Endothelial cell (in vitro differentiated cells): Measurements from ENCODE around the gene MCM10. TPM values are rescaled to one million over a fixed set of nuclear protein-coding genes. Genes with fewer than 3 reads are reported as not detected.

ENCODE experiments used
- DNase-seq: peaks from one replicate; pipeline ENCODE4 v3.0.0; 2021; ENCODE audit warnings: low spot score
- H3K27ac Mint-ChIP-seq: one replicate; pipeline ENCODE4 v1.8.0; 2021; ENCODE audit warnings: mixed read lengths, inconsistent platforms; ENCODE audit not compliant: unreplicated experiment
- H3K27me3 Mint-ChIP-seq: one replicate; pipeline ENCODE4 v1.8.0; 2021; ENCODE audit warnings: mild to moderate bottlenecking, moderate library complexity, mixed read lengths, inconsistent platforms; ENCODE audit not compliant: unreplicated experiment
- H3K36me3 Mint-ChIP-seq: one replicate; pipeline ENCODE4 v1.8.0; 2021; ENCODE audit warnings: mild to moderate bottlenecking, low read depth, mixed read lengths, inconsistent platforms; ENCODE audit not compliant: unreplicated experiment
- H3K4me1 Mint-ChIP-seq: one replicate; pipeline ENCODE4 v1.8.0; 2021; ENCODE audit warnings: mild to moderate bottlenecking, mixed read lengths, inconsistent platforms; ENCODE audit not compliant: unreplicated experiment
- H3K4me3 Mint-ChIP-seq: one replicate; pipeline ENCODE4 v1.8.0; 2021; ENCODE audit warnings: mild to moderate bottlenecking, mixed read lengths, inconsistent platforms; ENCODE audit not compliant: unreplicated experiment
- H3K9me3 Mint-ChIP-seq: one replicate; pipeline ENCODE4 v1.8.0; 2021; ENCODE audit warnings: mixed read lengths, inconsistent platforms; ENCODE audit not compliant: unreplicated experiment
- total RNA-seq: library from RNA; stranded (reverse); fragmentation: NEBNext Ultra II Directional; extraction: Animal tissue kit (Norgen Biotek cat#: 25700); gene quantifications from one replicate; pipeline ENCODE4 v1.2.1, GENCODE V29; 2021; ENCODE audit not compliant: unreplicated experiment
- TF ChIP-seq, protein P1 (sequence below): fragments of 200-600 bp; sonication (generic); IDR thresholded peaks from one replicate; pipeline ENCODE4 v1.5.0; 2021; ENCODE audit warnings: antibody characterized with exemption; ENCODE audit not compliant: unreplicated experiment

Gene MCM10
- total RNA-seq, 1 donor from 2014 or later: 7.0 TPM

DNA sequence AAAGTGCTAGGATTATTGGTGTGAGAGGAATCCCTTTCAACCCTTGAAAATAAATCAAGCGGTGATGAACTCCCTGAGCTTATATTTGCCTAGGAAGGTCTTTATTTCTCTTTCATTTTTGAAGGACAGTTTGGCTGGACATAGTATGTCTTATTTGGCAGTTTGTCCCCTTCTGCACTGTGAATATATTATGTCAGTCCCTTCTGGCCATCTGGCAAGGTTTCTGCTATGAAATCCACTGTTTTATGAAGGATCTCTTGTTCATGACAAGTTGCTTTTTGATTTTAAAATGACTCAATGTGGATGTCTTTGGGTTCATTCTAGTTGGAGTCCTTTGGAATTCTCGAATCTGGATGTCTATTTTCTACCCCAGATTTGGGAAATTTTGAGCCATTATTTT, 21.7 kb upstream of the MCM10 start:
- no peak for DNase-seq
- no peak overlapping the region for H3K27ac Mint-ChIP-seq
- H3K4me1 Mint-ChIP-seq: no peaks in the 10 kb centered on the region
- H3K27me3 Mint-ChIP-seq: no peaks in the 10 kb centered on the region
- TF ChIP-seq, protein P1, sequence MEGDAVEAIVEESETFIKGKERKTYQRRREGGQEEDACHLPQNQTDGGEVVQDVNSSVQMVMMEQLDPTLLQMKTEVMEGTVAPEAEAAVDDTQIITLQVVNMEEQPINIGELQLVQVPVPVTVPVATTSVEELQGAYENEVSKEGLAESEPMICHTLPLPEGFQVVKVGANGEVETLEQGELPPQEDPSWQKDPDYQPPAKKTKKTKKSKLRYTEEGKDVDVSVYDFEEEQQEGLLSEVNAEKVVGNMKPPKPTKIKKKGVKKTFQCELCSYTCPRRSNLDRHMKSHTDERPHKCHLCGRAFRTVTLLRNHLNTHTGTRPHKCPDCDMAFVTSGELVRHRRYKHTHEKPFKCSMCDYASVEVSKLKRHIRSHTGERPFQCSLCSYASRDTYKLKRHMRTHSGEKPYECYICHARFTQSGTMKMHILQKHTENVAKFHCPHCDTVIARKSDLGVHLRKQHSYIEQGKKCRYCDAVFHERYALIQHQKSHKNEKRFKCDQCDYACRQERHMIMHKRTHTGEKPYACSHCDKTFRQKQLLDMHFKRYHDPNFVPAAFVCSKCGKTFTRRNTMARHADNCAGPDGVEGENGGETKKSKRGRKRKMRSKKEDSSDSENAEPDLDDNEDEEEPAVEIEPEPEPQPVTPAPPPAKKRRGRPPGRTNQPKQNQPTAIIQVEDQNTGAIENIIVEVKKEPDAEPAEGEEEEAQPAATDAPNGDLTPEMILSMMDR: no peak
- no peaks in the 10 kb centered on the region for H3K9me3 Mint-ChIP-seq
- no peak overlapping the region for H3K4me3 Mint-ChIP-seq
- peaks cover 9% of the 10 kb centered on the region for H3K36me3 Mint-ChIP-seq

DNA sequence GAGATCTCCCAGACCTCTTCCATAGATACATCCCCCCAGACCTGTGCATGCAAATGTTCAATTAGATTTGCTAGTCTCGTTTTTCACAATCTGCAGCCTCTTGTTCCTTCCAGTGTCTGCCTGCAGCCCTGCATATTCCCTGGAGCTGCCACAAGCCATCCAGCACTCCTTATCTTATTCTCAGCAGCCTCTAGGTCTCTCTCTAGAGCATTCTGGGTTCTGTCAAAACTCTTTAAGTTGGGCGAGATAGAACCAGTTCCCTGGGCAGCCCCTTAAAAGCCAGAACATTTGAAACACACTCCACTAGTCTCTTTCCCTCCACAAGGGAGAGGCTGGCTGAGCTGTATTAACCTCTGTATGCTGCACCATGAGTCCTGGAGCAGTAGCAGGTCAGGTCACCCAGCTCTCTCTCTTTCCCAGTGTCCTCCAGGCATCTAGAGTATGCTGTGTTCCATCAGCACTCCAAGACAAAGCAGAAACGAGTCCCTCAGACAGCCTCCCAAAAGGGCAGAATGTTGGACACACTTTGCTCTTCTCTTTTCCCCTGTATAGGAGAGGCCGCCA, 20.6 kb upstream of the MCM10 start:
- Mint-ChIP-seq H3K27ac (no peak overlapping the region), H3K27me3 (no peaks in the 10 kb centered on the region), H3K36me3 (peaks cover 5% of the 10 kb centered on the region), H3K4me1 (no peaks in the 10 kb centered on the region), H3K9me3 (no peaks in the 10 kb centered on the region), H3K4me3 (no peak overlapping the region)
- no peak for DNase-seq
- TF ChIP-seq, protein P1: no peak

DNA sequence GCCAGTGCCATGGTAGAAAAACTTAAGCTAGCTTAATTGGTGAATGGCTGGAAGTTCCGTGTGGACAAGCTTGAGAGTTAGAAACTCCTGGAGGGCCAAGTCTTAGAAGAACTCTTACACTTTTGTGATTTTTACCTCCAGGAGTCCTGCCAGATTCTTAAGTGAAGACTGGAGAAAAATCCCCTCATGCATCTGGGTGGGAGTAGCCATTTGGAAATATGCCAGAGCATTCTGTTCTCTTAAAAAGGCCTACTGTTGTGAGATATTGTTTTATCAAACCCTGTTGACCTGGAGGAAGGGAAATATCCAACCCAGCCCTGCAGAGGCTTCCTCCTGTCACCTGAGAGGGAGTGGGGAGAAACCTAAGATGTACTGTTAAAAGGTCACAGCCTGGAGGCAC, 17.6 kb upstream of the MCM10 start:
- Mint-ChIP-seq H3K4me3 (no peak overlapping the region), H3K36me3 (no peaks in the 10 kb centered on the region), H3K27me3 (no peaks in the 10 kb centered on the region)

DNA sequence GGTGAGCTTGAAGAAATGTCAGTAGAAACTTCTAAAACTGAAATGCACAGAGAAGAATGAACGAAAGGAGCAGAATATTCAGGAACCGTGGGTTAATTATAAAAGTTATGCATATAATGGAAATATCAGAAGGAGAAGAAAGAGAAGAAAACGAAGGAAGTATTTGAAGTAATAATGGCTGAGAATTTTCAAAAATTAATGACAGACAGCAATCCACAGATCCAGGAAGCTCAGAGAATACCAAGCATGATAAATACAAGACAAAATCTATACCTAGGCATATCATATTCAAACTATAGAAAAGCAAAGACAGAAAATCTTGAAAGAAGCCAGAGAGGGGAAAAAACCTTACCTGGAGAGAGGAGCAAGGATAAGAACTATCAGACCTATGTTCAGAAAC, 16.5 kb upstream of the MCM10 start:
- H3K4me3 Mint-ChIP-seq: no peak overlapping the region
- H3K9me3 Mint-ChIP-seq: no peaks in the 10 kb centered on the region
- no peaks in the 10 kb centered on the region for H3K36me3 Mint-ChIP-seq
- H3K27me3 Mint-ChIP-seq: no peaks in the 10 kb centered on the region
- TF ChIP-seq, protein P1: no peak
- H3K27ac Mint-ChIP-seq: no peak overlapping the region
- H3K4me1 Mint-ChIP-seq: no peaks in the 10 kb centered on the region
- DNase-seq: no peak

More for the DNA sequence above, 17.6 kb upstream of the MCM10 start:
- no peak for DNase-seq
- Mint-ChIP-seq H3K27ac (no peak overlapping the region), H3K4me1 (no peaks in the 10 kb centered on the region), H3K9me3 (no peaks in the 10 kb centered on the region)
- TF ChIP-seq, protein P1: no peak

DNA sequence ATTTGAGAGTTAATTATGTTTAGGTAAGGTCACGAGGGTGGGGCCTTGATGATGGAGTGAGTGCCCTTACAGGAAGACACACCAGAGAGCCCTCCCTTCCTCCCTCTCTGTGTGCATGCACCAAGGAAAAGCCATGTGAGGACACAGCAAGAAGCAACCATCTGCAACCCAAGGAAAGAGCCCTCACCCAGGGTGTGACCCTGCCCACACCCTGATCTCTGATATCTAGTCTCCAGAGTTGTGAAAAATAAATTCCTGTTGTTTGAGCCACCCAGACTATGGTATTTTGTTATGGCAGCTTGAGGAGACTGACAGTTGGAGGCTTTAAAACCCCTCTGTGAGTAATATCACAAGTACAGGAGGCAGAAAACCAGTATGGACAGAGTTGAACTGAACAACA, 15.0 kb upstream of the MCM10 start:
- TF ChIP-seq, protein P1: no peak
- no peaks in the 10 kb centered on the region for H3K9me3 Mint-ChIP-seq
- no peaks in the 10 kb centered on the region for H3K27me3 Mint-ChIP-seq
- H3K4me1 Mint-ChIP-seq: no peaks in the 10 kb centered on the region
- H3K4me3 Mint-ChIP-seq: no peak overlapping the region
- H3K27ac Mint-ChIP-seq: no peak overlapping the region
- no peaks in the 10 kb centered on the region for H3K36me3 Mint-ChIP-seq
- DNase-seq: no peak
